Sigmoid colon (tissue), 7 donors: ENCODE data around the gene MCAT. TPM values are rescaled to one million over a fixed set of nuclear protein-coding genes. Genes with fewer than 3 reads are reported as not detected.

ENCODE experiments used
- DNase-seq: peaks from one replicate; pipeline ENCODE4 v3.0.0-alpha.2; 2019
- H3K27ac ChIP-seq, 4 donors: fragments of 200-600 bp; sonication (generic); one replicate each; pipeline ENCODE4 v1.5.1; 2016 to 2019; ENCODE audit warnings: mild to moderate bottlenecking in 1 of 4
- H3K27me3 ChIP-seq, 3 donors: fragments of 200-600 bp; sonication (generic); one replicate each; pipeline ENCODE4 v1.5.1; 2019; ENCODE audit warnings: mild to moderate bottlenecking in 1 of 3
- H3K36me3 ChIP-seq, 4 donors: fragments of 200-600 bp; sonication (generic); one replicate each; pipeline ENCODE4 v1.5.1; 2016 to 2019
- H3K4me1 ChIP-seq, 4 donors: fragments of 200-600 bp; sonication (generic); one replicate each; pipeline ENCODE4 v1.5.1; 2017 to 2019
- H3K4me3 ChIP-seq, 4 donors: fragments of 200-600 bp; sonication (generic); one replicate each; pipeline ENCODE4 v1.5.1; 2017 to 2019; ENCODE audit warnings: mild to moderate bottlenecking in 2 of 4, moderate library complexity in 1 of 4
- H3K9me3 ChIP-seq, 4 donors: fragments of 200-600 bp in 3 of 4; sonication (generic) in 3 of 4; one replicate each; pipeline versions ENCODE4 v1.5.1 to v1.6.1; 2013 to 2019
- EP300 ChIP-seq, 4 donors: sonication (generic); formaldehyde crosslinking; IDR thresholded peaks; one replicate each; pipeline ENCODE4 v1.6.1; 2017; ENCODE audit warnings: antibody characterized with exemption in 4 of 4
- POLR2A ChIP-seq, 2 donors: fragments of 450-650 bp; IDR thresholded peaks; one replicate each; pipeline ENCODE4 v1.6.1; 2016; ENCODE audit warnings: antibody characterized with exemption in 2 of 2, mild to moderate bottlenecking in 2 of 2, moderate library complexity in 2 of 2
- POLR2AphosphoS5 ChIP-seq, 4 donors: sonication (generic); formaldehyde crosslinking; IDR thresholded peaks; one replicate each; pipeline ENCODE4 v1.6.1; 2017; ENCODE audit warnings: antibody characterized with exemption in 4 of 4
- WGBS, 2 donors: extraction: QIAGEN DNeasy Blood & Tissue Kit; methylation state at CpG; one replicate each; pipeline ENCODE4 v1.1.7; 2013; 5-methylcytosine and 5-hydroxymethylcytosine counted together
- intact Hi-C: fragments of 100-400 bp; cut with DNase I; formaldehyde crosslinking; loops from one replicate; pipeline ENCODE4 v1.15.1; 2023
- polyA plus RNA-seq, 3 donors: library from polyadenylated mRNA; stranded (reverse); fragments of 200-250 nt; gene quantifications; one replicate each; pipeline ENCODE4 v1.2.3, GENCODE V29; 2013
- total RNA-seq, 4 donors: library from RNA; depleted of rRNA; stranded (reverse); fragments of >200 nt; gene quantifications; one replicate each; pipeline ENCODE4 v1.1.0, GENCODE V29; 2016
- TF ChIP-seq, protein P1 (sequence below), 4 experiments: fragments of 450-650 bp in 3 of 4; fragments of 200-600 bp in 1 of 4; IDR thresholded peaks; one replicate each; pipeline ENCODE4 v1.5.1; 2016 to 2019; ENCODE audit warnings: antibody characterized with exemption in 4 of 4, mild to moderate bottlenecking in 3 of 4, moderate library complexity in 2 of 4
- donor health status: healthy with polysubstance abuse.
- donor health status: Bipolar disorder and iron deficiency.
- donor health status: healthy.

The MCAT gene
- total and polyA plus RNA-seq, 7 donors: 10.2 to 23.4 (median 16.8) TPM

DNA sequence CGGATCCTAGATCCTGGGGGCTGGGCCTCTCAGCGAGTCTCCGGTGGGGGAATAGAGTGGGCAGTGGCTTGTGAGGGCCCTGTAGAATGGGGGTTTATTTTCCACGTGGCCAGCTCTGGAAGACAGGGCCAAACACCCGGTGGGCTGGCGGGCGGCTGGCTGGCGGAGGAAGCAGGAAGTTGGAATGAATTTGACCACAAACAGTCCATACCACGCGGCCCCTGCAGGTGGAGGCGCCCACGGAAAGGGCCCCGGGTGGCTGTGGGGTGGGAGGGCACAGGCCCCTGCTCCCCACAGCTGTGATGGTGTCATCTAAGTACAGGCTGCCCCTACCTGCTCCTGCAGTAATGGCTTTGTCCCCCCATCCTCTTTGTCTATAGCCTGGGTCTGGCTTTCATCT lies 15.1 kb downstream of the MCAT start:
- no peak for DNase-seq
- no peak for TF ChIP-seq POLR2AphosphoS5 (IDR thresholded peaks at IDR 0.05)
- H3K4me1 ChIP-seq: no peaks in the 10 kb centered on the region
- H3K27me3 ChIP-seq: no peaks in the 10 kb centered on the region
- intact Hi-C loops: no loop called here
- WGBS, 2 donors: 6 to 31% methylated on average over 13 of the region's 13 CpGs
- no peak overlapping the region for H3K27ac ChIP-seq
- peaks cover 0 to 9% (median 6%) of the 10 kb centered on the region in 4 donors for H3K36me3 ChIP-seq
- no peaks in the 10 kb centered on the region for H3K9me3 ChIP-seq
- H3K4me3 ChIP-seq: no peak overlapping the region

DNA sequence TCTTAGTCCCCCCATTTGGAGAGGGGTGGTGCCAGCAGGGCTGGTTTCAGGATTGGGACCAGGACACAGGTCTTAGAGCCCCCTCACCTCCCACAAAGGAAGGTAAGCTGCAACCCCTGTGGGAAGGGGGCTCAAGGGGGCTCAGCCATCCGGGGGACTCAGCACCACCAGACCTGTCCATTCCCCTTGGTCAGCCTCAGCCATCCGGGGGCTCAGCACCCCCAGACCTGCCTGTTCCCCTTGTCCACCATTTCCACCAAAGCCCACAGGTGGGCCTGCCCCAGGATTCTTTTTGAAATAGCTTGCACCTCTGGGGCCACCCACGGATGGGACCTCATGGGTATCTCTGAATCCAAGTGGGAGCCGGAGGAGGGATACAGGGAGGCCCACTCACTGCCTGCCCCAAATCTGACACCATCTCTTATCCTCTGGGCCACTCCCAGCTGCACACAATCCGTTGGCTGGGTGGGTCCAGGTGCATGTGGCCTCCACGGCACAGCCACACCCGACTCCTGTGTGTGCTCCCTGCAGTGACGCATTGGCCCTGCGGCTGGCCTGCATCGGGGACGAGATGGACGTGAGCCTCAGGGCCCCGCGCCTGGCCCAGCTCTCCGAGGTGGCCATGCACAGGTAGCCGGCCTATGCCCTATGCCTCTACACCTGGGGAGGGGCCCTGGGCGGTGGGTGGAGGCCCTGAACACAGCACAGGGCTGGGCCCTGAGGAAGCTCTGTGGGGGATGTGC lies 15.9 kb downstream of the MCAT start:
- 21 to 69% methylated on average over 17 of the region's 17 CpGs for WGBS, 2 donors

DNA sequence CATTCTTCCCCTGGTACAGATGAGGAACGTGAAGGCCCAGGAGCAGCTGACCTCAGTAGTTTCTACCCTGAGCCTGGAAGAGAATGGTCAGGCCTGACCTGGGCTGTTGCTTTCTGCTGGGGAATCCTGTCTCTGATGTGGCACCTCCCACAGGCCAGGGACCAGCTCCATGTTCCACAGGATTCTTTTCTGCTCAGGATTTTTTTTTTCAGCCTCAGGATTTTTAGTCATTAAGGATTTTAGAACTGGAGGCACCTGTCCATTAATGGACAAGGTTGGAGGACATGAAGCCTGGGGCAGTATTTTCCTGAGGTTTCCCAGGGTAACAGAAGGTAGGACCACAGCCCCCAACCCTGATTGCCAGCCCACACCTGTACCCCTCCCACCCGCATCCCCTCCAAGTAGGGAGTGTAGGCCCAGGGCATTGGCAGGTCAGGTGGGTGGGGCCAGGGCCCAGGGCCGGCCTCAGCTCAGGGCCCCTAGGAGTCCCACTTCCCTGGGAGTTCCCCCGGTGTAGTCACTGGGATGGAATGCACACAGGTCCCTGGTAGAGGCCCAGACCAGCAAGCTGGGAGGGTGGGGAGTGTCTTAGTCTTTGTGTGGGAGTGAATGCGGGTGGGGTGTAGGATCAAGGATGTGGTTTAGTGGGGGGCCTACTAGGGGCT lies 16.6 kb downstream of the MCAT start:
- Histone ChIP-seq H3K4me1 (no peaks in the 10 kb centered on the region), H3K27me3 (no peaks in the 10 kb centered on the region), H3K9me3 (no peaks in the 10 kb centered on the region), H3K27ac (no peak overlapping the region), H3K36me3 (no peaks in the 10 kb centered on the region), H3K4me3 (no peak overlapping the region)
- DNase-seq: no peak
- TF ChIP-seq POLR2AphosphoS5 (IDR thresholded peaks at IDR 0.05): no peak
- TF ChIP-seq EP300 (IDR thresholded peaks at IDR 0.05): no peak
- no peak for TF ChIP-seq POLR2A (IDR thresholded peaks at IDR 0.05)
- TF ChIP-seq, protein P1, sequence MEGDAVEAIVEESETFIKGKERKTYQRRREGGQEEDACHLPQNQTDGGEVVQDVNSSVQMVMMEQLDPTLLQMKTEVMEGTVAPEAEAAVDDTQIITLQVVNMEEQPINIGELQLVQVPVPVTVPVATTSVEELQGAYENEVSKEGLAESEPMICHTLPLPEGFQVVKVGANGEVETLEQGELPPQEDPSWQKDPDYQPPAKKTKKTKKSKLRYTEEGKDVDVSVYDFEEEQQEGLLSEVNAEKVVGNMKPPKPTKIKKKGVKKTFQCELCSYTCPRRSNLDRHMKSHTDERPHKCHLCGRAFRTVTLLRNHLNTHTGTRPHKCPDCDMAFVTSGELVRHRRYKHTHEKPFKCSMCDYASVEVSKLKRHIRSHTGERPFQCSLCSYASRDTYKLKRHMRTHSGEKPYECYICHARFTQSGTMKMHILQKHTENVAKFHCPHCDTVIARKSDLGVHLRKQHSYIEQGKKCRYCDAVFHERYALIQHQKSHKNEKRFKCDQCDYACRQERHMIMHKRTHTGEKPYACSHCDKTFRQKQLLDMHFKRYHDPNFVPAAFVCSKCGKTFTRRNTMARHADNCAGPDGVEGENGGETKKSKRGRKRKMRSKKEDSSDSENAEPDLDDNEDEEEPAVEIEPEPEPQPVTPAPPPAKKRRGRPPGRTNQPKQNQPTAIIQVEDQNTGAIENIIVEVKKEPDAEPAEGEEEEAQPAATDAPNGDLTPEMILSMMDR (IDR thresholded peaks at IDR 0.05): no peak
- 24 to 60% methylated on average over 5 of the region's 5 CpGs for WGBS, 2 donors
- intact Hi-C loops: no loop called here

More for the DNA sequence above, 15.9 kb downstream of the MCAT start:
- no peak for DNase-seq
- no peaks in the 10 kb centered on the region for H3K4me1 ChIP-seq
- no peak overlapping the region for H3K27ac ChIP-seq
- no peaks in the 10 kb centered on the region for H3K27me3 ChIP-seq
- intact Hi-C loops: no loop called here
- H3K36me3 ChIP-seq: peaks cover 0 to 2% (median under 1%) of the 10 kb centered on the region in 4 donors
- H3K9me3 ChIP-seq: no peaks in the 10 kb centered on the region
- TF ChIP-seq EP300 (IDR thresholded peaks at IDR 0.05) (no peak), POLR2AphosphoS5 (IDR thresholded peaks at IDR 0.05) (peak in 1 of 4 donors; percentile 33), POLR2A (IDR thresholded peaks at IDR 0.05) (peak in 1 of 2 donors; percentile 64)
- TF ChIP-seq, protein P1 (IDR thresholded peaks at IDR 0.05): no peak
- H3K4me3 ChIP-seq: no peak overlapping the region

DNA sequence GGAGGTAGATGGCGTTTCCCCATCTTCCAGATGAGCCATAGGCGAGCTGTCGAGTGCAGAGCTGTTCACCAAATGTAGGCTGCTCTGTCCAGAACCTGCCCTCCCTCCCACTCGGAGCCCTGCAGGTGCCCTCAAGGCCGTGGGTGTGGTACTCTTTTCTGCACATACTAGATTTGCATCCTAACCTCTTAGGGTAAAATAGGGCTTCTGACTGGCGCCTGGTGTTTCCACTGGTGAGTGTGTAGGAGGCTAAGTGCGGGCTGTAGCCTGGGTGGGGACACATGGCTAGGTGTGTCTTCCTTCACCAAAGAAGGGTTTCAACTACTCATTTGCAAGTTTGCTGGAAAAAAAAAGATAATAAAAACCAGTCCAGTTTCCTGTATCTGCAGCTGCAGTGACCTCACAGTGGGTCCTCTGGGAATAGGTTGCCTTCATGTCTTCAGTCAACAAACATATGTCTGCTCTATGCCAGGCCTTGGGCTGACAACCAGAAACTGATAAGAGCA lies 24.2 kb downstream of the MCAT start:
- no peaks in the 10 kb centered on the region for H3K9me3 ChIP-seq
- H3K4me3 ChIP-seq: no peak overlapping the region
- no peak for DNase-seq
- intact Hi-C loops: no loop called here
- no peaks in the 10 kb centered on the region for H3K36me3 ChIP-seq
- H3K4me1 ChIP-seq: no peaks in the 10 kb centered on the region
- TF ChIP-seq, protein P1 (IDR thresholded peaks at IDR 0.05): no peak
- TF ChIP-seq POLR2AphosphoS5 (IDR thresholded peaks at IDR 0.05) (no peak), EP300 (IDR thresholded peaks at IDR 0.05) (no peak), POLR2A (IDR thresholded peaks at IDR 0.05) (no peak)
- H3K27ac ChIP-seq: no peak overlapping the region
- 9 to 45% methylated on average over 7 of the region's 7 CpGs for WGBS, 2 donors
- H3K27me3 ChIP-seq: peaks cover 7 to 31% (median 14%) of the 10 kb centered on the region in 3 donors
